Spleen (tissue), 7 donors: ENCODE data around the gene EDEM1.

Experiments
- POLR2AphosphoS5 ChIP-seq, 3 donors: sonication (generic); formaldehyde crosslinking; IDR thresholded peaks; one replicate each; pipeline ENCODE4 v1.5.1; 2017; ENCODE audit warnings: antibody characterized with exemption in 3 of 3
- TF ChIP-seq, protein P1 (sequence below), 11 experiments: fragments of 200-600 bp in 7 of 11; fragments of 450-650 bp in 4 of 11; sonication (generic) in 4 of 11; IDR thresholded peaks in 8 of 11; conservative IDR thresholded peaks in 3 of 11; 1 replicate in 7 of 11; 2 replicates in 4 of 11; pipeline versions ENCODE4 v1.4.0 to v1.8.0; 2016 to 2021; ENCODE audit warnings: antibody characterized with exemption in 11 of 11, inconsistent platforms in 4 of 11, mild to moderate bottlenecking in 1 of 11
- donor health status: DM: no; HTN: no; CAD: no; lungs with moderate emphysema.
- donor health status: DM: no; HTN: no; CAD: no.
- donor health status: DM: no; HTN: no; CAD: no.

- TF ChIP-seq, protein P1, sequence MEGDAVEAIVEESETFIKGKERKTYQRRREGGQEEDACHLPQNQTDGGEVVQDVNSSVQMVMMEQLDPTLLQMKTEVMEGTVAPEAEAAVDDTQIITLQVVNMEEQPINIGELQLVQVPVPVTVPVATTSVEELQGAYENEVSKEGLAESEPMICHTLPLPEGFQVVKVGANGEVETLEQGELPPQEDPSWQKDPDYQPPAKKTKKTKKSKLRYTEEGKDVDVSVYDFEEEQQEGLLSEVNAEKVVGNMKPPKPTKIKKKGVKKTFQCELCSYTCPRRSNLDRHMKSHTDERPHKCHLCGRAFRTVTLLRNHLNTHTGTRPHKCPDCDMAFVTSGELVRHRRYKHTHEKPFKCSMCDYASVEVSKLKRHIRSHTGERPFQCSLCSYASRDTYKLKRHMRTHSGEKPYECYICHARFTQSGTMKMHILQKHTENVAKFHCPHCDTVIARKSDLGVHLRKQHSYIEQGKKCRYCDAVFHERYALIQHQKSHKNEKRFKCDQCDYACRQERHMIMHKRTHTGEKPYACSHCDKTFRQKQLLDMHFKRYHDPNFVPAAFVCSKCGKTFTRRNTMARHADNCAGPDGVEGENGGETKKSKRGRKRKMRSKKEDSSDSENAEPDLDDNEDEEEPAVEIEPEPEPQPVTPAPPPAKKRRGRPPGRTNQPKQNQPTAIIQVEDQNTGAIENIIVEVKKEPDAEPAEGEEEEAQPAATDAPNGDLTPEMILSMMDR (IDR thresholded peaks at IDR 0.05 in 8 of 11, conservative IDR thresholded peaks at IDR 0.05 in 3 of 11), result no peak
- no peak for TF ChIP-seq POLR2AphosphoS5 (IDR thresholded peaks at IDR 0.05)
Observed at GRCh38 chr3:5186858-5187155, 700 bp upstream of the EDEM1 start.
